Esophagus squamous epithelium (tissue), 4 donors: ENCODE results near the gene ANKRD16.

Experiments
- POLR2A ChIP-seq, 4 donors: fragments of 450-650 bp; IDR thresholded peaks; one replicate each; pipeline ENCODE4 v1.6.1; 2017; ENCODE audit warnings: antibody characterized with exemption in 4 of 4, mild to moderate bottlenecking in 4 of 4, moderate library complexity in 3 of 4
- TF ChIP-seq, protein P1 (sequence below), 6 experiments: fragments of 450-650 bp in 4 of 6; fragments of 200-600 bp in 2 of 6; sonication (generic) in 2 of 6; IDR thresholded peaks; one replicate each; pipeline ENCODE4 v1.5.1; 2016 to 2019; ENCODE audit warnings: antibody characterized with exemption in 6 of 6, mild to moderate bottlenecking in 4 of 6, moderate library complexity in 4 of 6

DNA sequence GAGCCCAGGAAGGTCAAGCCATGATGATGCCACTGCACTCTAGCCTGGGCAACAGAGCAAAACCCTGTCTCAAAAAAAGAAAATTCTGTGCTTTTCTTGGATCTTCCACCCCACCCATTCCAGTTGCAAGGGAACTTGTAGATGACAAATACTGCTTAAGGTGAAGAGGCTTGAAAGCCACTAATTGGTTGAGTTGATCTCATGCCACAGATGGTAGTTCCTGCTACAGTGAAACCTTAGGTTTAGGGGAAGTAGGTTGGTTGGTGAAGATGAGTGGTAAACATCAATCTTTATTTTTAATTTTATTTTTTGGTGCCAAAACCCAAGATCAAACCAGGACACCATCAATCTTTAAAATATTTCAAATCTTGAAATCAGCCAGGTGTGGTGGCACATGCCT is 73.5 kb downstream of the ANKRD16 start:
- TF ChIP-seq, protein P1, sequence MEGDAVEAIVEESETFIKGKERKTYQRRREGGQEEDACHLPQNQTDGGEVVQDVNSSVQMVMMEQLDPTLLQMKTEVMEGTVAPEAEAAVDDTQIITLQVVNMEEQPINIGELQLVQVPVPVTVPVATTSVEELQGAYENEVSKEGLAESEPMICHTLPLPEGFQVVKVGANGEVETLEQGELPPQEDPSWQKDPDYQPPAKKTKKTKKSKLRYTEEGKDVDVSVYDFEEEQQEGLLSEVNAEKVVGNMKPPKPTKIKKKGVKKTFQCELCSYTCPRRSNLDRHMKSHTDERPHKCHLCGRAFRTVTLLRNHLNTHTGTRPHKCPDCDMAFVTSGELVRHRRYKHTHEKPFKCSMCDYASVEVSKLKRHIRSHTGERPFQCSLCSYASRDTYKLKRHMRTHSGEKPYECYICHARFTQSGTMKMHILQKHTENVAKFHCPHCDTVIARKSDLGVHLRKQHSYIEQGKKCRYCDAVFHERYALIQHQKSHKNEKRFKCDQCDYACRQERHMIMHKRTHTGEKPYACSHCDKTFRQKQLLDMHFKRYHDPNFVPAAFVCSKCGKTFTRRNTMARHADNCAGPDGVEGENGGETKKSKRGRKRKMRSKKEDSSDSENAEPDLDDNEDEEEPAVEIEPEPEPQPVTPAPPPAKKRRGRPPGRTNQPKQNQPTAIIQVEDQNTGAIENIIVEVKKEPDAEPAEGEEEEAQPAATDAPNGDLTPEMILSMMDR (IDR thresholded peaks at IDR 0.05), result no peak
- TF ChIP-seq POLR2A (IDR thresholded peaks at IDR 0.05), result no peak
